Measurements from ENCODE around the gene ROBO1. TPM values are rescaled to one million over a fixed set of nuclear protein-coding genes. Genes with fewer than 3 reads are reported as not detected.
A peak's percentile ranks its signal among the peaks of the same experiment; 100 is the strongest.

ROBO1 gene
- total and polyA plus RNA-seq, 2 donors (not counting 3 experiments of a cell fraction or from before 2014, with no cell fraction given) = 5.9 to 14.2 TPM

GRCh38 chr3:79368403-79368802, 399.4 kb downstream of the ROBO1 start:
- no peaks in the 10 kb centered on the region for H3K27me3 ChIP-seq (ENCODE audit: control insufficient read depth in 2 of 2, insufficient read depth in 2 of 2, low read length in 2 of 2)
- no peaks in the 10 kb centered on the region for H3K9me3 ChIP-seq (replicated peaks; ENCODE audit: control insufficient read depth, insufficient read depth, low read length)
- no peak overlapping the region for H3K4me3 ChIP-seq (replicated peaks in 1 of 3; ENCODE audit: insufficient read depth in 1 of 3, low read depth in 1 of 3, low read length in 3 of 3)
- no peak overlapping the region for H3K27ac ChIP-seq (ENCODE audit: insufficient read depth, low read depth, low read length)
- CTCF ChIA-PET = interaction anchor here (1.5 kb wide), 1 partner anchor 282 kb away, joined by 13 read pairs; no protein-coding TSS in a partner anchor
- TF ChIP-seq POLR2A (IDR thresholded peaks at IDR 0.05; ENCODE audit: low read depth, low read length) (no peak), FOS (IDR thresholded peaks at IDR 0.05; ENCODE audit: borderline replicate concordance, insufficient read depth, low read length) (no peak), CTCF (IDR thresholded peaks at IDR 0.05; ENCODE audit: extremely low read depth in 1 of 2, insufficient read depth in 1 of 2, low read depth in 1 of 2, low read length in 2 of 2) (no peak)
- TF ChIP-seq, protein P1, sequence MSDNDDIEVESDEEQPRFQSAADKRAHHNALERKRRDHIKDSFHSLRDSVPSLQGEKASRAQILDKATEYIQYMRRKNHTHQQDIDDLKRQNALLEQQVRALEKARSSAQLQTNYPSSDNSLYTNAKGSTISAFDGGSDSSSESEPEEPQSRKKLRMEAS (IDR thresholded peaks at IDR 0.05; ENCODE audit: insufficient read depth, insufficient read length) = no peak
- FAIRE-seq (no peak), DNase-seq (ENCODE audit: low read depth, low spot score) (no peak)
- dilution Hi-C loops (cut with MboI; ENCODE audit: extremely low pct_ligation_motif_present, low sequenced_read_pairs) (no loop called here), intact Hi-C loops (cut with micrococcal nuclease) (no loop called here)
- no peak overlapping the region for H3K9ac ChIP-seq (replicated peaks; ENCODE audit: extremely low read depth, insufficient read depth, low read length)
- H3K79me2 ChIP-seq (ENCODE audit: control insufficient read depth, insufficient read depth, low read length) = no peaks in the 10 kb centered on the region
- H2AFZ ChIP-seq (ENCODE audit: low read depth, low read length) = no peak overlapping the region
- H3K9me1 ChIP-seq (replicated peaks; ENCODE audit: control insufficient read depth, extremely low read depth, insufficient read depth, low read length) = no peaks in the 10 kb centered on the region
- no peaks in the 10 kb centered on the region for H3K36me3 ChIP-seq (ENCODE audit: control insufficient read depth in 2 of 2, extremely low read depth in 1 of 2, insufficient read depth in 2 of 2, low read length in 2 of 2)
- no TSS peak for BruUV-seq (replicated peaks)
- POLR2A ChIA-PET = no interaction called here
- no peak overlapping the region for H3K4me2 ChIP-seq (ENCODE audit: insufficient read depth, low read length)
- no peaks in the 10 kb centered on the region for H4K20me1 ChIP-seq (replicated peaks; ENCODE audit: control insufficient read depth, extremely low read depth, insufficient read depth, low read length)
- H3K4me1 ChIP-seq (ENCODE audit: control insufficient read depth, extremely low read depth, insufficient read depth, low read length) = peaks cover 10% of the 10 kb centered on the region

GRCh38 chr3:79367803-79368202, 400.0 kb downstream of the ROBO1 start:
- DNase-seq (ENCODE audit: low read depth, low spot score) (no peak), FAIRE-seq (no peak)
- no peak overlapping the region for H3K4me2 ChIP-seq (ENCODE audit: insufficient read depth, low read length)
- ChIA-PET POLR2A (no interaction called here), CTCF (no interaction called here)
- no peaks in the 10 kb centered on the region for H3K79me2 ChIP-seq (ENCODE audit: control insufficient read depth, insufficient read depth, low read length)
- no peaks in the 10 kb centered on the region for H3K9me1 ChIP-seq (replicated peaks; ENCODE audit: control insufficient read depth, extremely low read depth, insufficient read depth, low read length)
- no peaks in the 10 kb centered on the region for H3K36me3 ChIP-seq (ENCODE audit: control insufficient read depth in 2 of 2, extremely low read depth in 1 of 2, insufficient read depth in 2 of 2, low read length in 2 of 2)
- BruUV-seq (replicated peaks) = no TSS peak
- TF ChIP-seq JUN (IDR thresholded peaks at IDR 0.05; ENCODE audit: borderline replicate concordance, insufficient read depth, insufficient read length, low read depth) (no peak), CTCF (IDR thresholded peaks at IDR 0.05; ENCODE audit: extremely low read depth in 1 of 2, insufficient read depth in 1 of 2, low read depth in 1 of 2, low read length in 2 of 2) (no peak), GATA2 (IDR thresholded peaks at IDR 0.05; ENCODE audit: insufficient read depth, insufficient read length, low read depth, low read length) (no peak), MYC (IDR thresholded peaks at IDR 0.05; ENCODE audit: low read depth, low read length) (no peak), EZH2 (IDR thresholded peaks at IDR 0.05; ENCODE audit: borderline replicate concordance, low read depth, low read length, severe bottlenecking) (no peak), POLR2AphosphoS5 (IDR thresholded peaks at IDR 0.05; ENCODE audit: insufficient read depth, low read depth, low read length) (no peak), FOS (IDR thresholded peaks at IDR 0.05; ENCODE audit: borderline replicate concordance, insufficient read depth, low read length) (no peak), POLR2A (IDR thresholded peaks at IDR 0.05; ENCODE audit: low read depth, low read length) (no peak)
- TF ChIP-seq, protein P1 (IDR thresholded peaks at IDR 0.05; ENCODE audit: insufficient read depth, insufficient read length) = no peak
- intact Hi-C loops (cut with micrococcal nuclease) = no loop called here
- no peaks in the 10 kb centered on the region for H4K20me1 ChIP-seq (replicated peaks; ENCODE audit: control insufficient read depth, extremely low read depth, insufficient read depth, low read length)
- no peak overlapping the region for H3K9ac ChIP-seq (replicated peaks; ENCODE audit: extremely low read depth, insufficient read depth, low read length)
- H3K4me1 ChIP-seq (ENCODE audit: control insufficient read depth, extremely low read depth, insufficient read depth, low read length) = peaks cover 10% of the 10 kb centered on the region
- peak overlapping the region; percentile 11 for H3K27ac ChIP-seq (ENCODE audit: insufficient read depth, low read depth, low read length)
- H3K4me3 ChIP-seq (replicated peaks in 1 of 3; ENCODE audit: insufficient read depth in 1 of 3, low read depth in 1 of 3, low read length in 3 of 3) = no peak overlapping the region
- no peak overlapping the region for H2AFZ ChIP-seq (ENCODE audit: low read depth, low read length)
- no peaks in the 10 kb centered on the region for H3K27me3 ChIP-seq (ENCODE audit: control insufficient read depth in 2 of 2, insufficient read depth in 2 of 2, low read length in 2 of 2)
- H3K9me3 ChIP-seq (replicated peaks; ENCODE audit: control insufficient read depth, insufficient read depth, low read length) = no peaks in the 10 kb centered on the region
- dilution Hi-C loops (cut with MboI; ENCODE audit: extremely low pct_ligation_motif_present, low sequenced_read_pairs) = no loop called here

All from endothelial cell of umbilical vein (primary cell).